SK-N-SH (cell line): ENCODE results near the gene ACKR3. TPM values are rescaled to one million over a fixed set of nuclear protein-coding genes. Genes with fewer than 3 reads are reported as not detected.

Experiments used
- CTCF ChIA-PET: fragments of 300-600, 350-600 bp; formaldehyde crosslinking; extraction: SDS; loops from one replicate; lab custom pipeline; 2021; lab: Yijun Ruan, JAX
- POLR2A ChIA-PET: fragments of 350-600 bp; sonication (Branson Sonifier 250); formaldehyde crosslinking; extraction: SDS; loops from one replicate; lab custom pipeline; 2020; ENCODE audit warnings: antibody characterized with exemption, inconsistent platforms; lab: Yijun Ruan, JAX
- DNase-seq: peaks from one replicate; pipeline ENCODE4 v3.0.0; 2012
- H2AFZ ChIP-seq: fragments of 200-600 bp; sonication (generic); 2 replicates; pipeline ENCODE4 v1.8.1; 2016; ENCODE audit warnings: antibody characterized with exemption, mild to moderate bottlenecking, low read depth
- H3F3A ChIP-seq: fragments of 200-600 bp; sonication (generic); replicated peaks from 2 replicates; pipeline ENCODE3; 2016; ENCODE audit warnings: antibody characterized with exemption, mild to moderate bottlenecking; ENCODE audit not compliant: insufficient read depth
- H3K27ac ChIP-seq, 2 experiments: fragments of 200-500 bp in 1 of 2; fragments of 200-600 bp in 1 of 2; sonication (Bioruptor generic) in 1 of 2; sonication (generic), shearing (Covaris generic) in 1 of 2; 2 replicates each; pipeline versions ENCODE4 v1.5.1 to v1.6.1; 2014 to 2016; ENCODE audit warnings: low read depth in 2 of 2, inconsistent platforms in 1 of 2, low read length in 1 of 2, mild to moderate bottlenecking in 1 of 2, mixed read lengths in 1 of 2
- H3K27me3 ChIP-seq: fragments of 200-600 bp; sonication (generic), shearing (Covaris generic); 2 replicates; pipeline ENCODE4 v1.6.1; 2016; ENCODE audit warnings: mixed run types; ENCODE audit not compliant: insufficient read depth
- H3K36me3 ChIP-seq, 2 experiments: fragments of 200-500 bp in 1 of 2; fragments of 200-600 bp in 1 of 2; sonication (Bioruptor generic) in 1 of 2; sonication (generic) in 1 of 2; replicated peaks in 1 of 2; 2 replicates each; pipeline versions ENCODE3 to v1.5.1; 2014 to 2016; ENCODE audit warnings: low read length in 1 of 2, mild to moderate bottlenecking in 1 of 2; ENCODE audit not compliant: insufficient read depth in 2 of 2, control insufficient read depth in 1 of 2
- H3K4me1 ChIP-seq, 2 experiments: fragments of 200-500 bp in 1 of 2; fragments of 200-600 bp in 1 of 2; sonication (Bioruptor generic) in 1 of 2; sonication (generic), shearing (Covaris generic) in 1 of 2; 2 replicates each; pipeline versions ENCODE4 v1.5.1 to v1.6.1; 2014 to 2016; ENCODE audit warnings: low read depth in 1 of 2, low read length in 1 of 2, mixed run types in 1 of 2; ENCODE audit not compliant: insufficient read depth in 2 of 2, control insufficient read depth in 1 of 2
- H3K4me2 ChIP-seq: fragments of 200-600 bp; sonication (generic), shearing (Covaris generic); 2 replicates; pipeline ENCODE4 v1.6.1; 2017; ENCODE audit warnings: mixed run types
- H3K4me3 ChIP-seq, 2 experiments: fragments of 200-500 bp in 1 of 2; fragments of 200-600 bp in 1 of 2; sonication (Bioruptor generic) in 1 of 2; sonication (generic), shearing (Covaris generic) in 1 of 2; 2 replicates each; pipeline versions ENCODE4 v1.5.1 to v1.8.1; 2014 to 2016; ENCODE audit warnings: low read depth in 2 of 2, inconsistent platforms in 1 of 2, low read length in 1 of 2, mild to moderate bottlenecking in 1 of 2, mixed read lengths in 1 of 2, moderate library complexity in 1 of 2
- H3K79me2 ChIP-seq: fragments of 200-600 bp; sonication (generic); 2 replicates; pipeline ENCODE4 v1.8.1; 2017; ENCODE audit warnings: mild to moderate bottlenecking; ENCODE audit not compliant: insufficient read depth
- H3K9ac ChIP-seq: fragments of 200-600 bp; sonication (generic); 2 replicates; pipeline ENCODE4 v1.6.1; 2017; ENCODE audit warnings: mixed run types
- H3K9me2 ChIP-seq: fragments of 200-600 bp; sonication (generic); 2 replicates; pipeline ENCODE4 v1.6.1; 2017; ENCODE audit warnings: mixed run types
- H3K9me3 ChIP-seq: fragments of 200-600 bp; sonication (generic); 2 replicates; pipeline ENCODE4 v1.6.1; 2017; ENCODE audit warnings: mixed run types, mild to moderate bottlenecking, moderate library complexity
- H4K20me1 ChIP-seq: fragments of 200-600 bp; sonication (generic); 2 replicates; pipeline ENCODE4 v1.6.1; 2017; ENCODE audit warnings: mild to moderate bottlenecking, mixed run types; ENCODE audit not compliant: insufficient read depth
- CHD2 ChIP-seq: fragments of 150-350 bp; IDR thresholded peaks from 2 replicates; pipeline ENCODE4 v1.6.1; 2018; ENCODE audit warnings: low read length; ENCODE audit not compliant: partially characterized antibody
- ELF1 ChIP-seq: IDR thresholded peaks from 2 replicates; pipeline ENCODE4 v1.4.0; 2012
- FOSL2 ChIP-seq: IDR thresholded peaks from 2 replicates; pipeline ENCODE4 v1.4.0; 2012; ENCODE audit warnings: low read depth, mild to moderate bottlenecking, moderate library complexity, borderline replicate concordance
- FOXJ3 ChIP-seq: sonication (generic); formaldehyde crosslinking; IDR thresholded peaks from 2 replicates; pipeline ENCODE4 v1.5.1; 2020; ENCODE audit warnings: mild to moderate bottlenecking, missing genetic modification reagents
- JUND ChIP-seq: IDR thresholded peaks from 2 replicates; pipeline ENCODE4 v1.4.0; 2012
- MEF2A ChIP-seq: IDR thresholded peaks from 2 replicates; pipeline ENCODE4 v1.4.0; 2012; ENCODE audit warnings: low read depth, borderline replicate concordance
- NFIC ChIP-seq: IDR thresholded peaks from 2 replicates; pipeline ENCODE4 v1.4.0; 2012; ENCODE audit warnings: borderline replicate concordance
- NRF1 ChIP-seq: IDR thresholded peaks from 2 replicates; pipeline ENCODE4 v1.6.1; 2012; ENCODE audit warnings: low read depth, mild to moderate bottlenecking, low read length
- POLR2AphosphoS5 ChIP-seq: IDR thresholded peaks from 2 replicates; pipeline ENCODE4 v1.6.1; 2012; ENCODE audit warnings: low read depth, low read length
- RAD21 ChIP-seq: IDR thresholded peaks from 2 replicates; pipeline ENCODE4 v1.6.1; 2012; ENCODE audit warnings: mild to moderate bottlenecking, low read length
- RCOR1 ChIP-seq: fragments of 150-350 bp; IDR thresholded peaks from 2 replicates; pipeline ENCODE4 v1.6.1; 2017; ENCODE audit warnings: antibody characterized with exemption, low read length
- SMC3 ChIP-seq: IDR thresholded peaks from 2 replicates; pipeline ENCODE4 v1.6.1; 2012; ENCODE audit warnings: low read depth, low read length, improper control_type of control experiment
- TCF12 ChIP-seq: IDR thresholded peaks from 2 replicates; pipeline ENCODE4 v1.4.0; 2012
- YY1 ChIP-seq: IDR thresholded peaks from 2 replicates; pipeline ENCODE4 v1.4.0; 2012; ENCODE audit warnings: low read depth, mild to moderate bottlenecking
- WGBS: methylation state at CpG from one replicate; pipeline ENCODE4 v1.1.6; 2017; ENCODE audit warnings: low lambda C conversion rate; 5-methylcytosine and 5-hydroxymethylcytosine counted together
- polyA plus RNA-seq, 3 experiments: library from polyadenylated mRNA; depleted of rRNA; stranded (reverse); fragments of >200 nt; gene quantifications; 2 replicates each; pipeline ENCODE4 v1.2.3, GENCODE V29; 2012
- TF ChIP-seq, protein P1 (sequence below): IDR thresholded peaks from 2 replicates; pipeline ENCODE4; 2012
- TF ChIP-seq, protein P2 (sequence below): fragments of 150-350 bp; IDR thresholded peaks from 2 replicates; pipeline ENCODE4 v1.6.1; 2016; ENCODE audit warnings: mild to moderate bottlenecking, low read depth, low read length
- TF ChIP-seq, protein P3 (sequence below): IDR thresholded peaks from 2 replicates; pipeline ENCODE4 v1.4.0; 2012; ENCODE audit warnings: low read depth, borderline replicate concordance
- TF ChIP-seq, protein P4 (sequence below): fragments of 150-350 bp; IDR thresholded peaks from 2 replicates; pipeline ENCODE4 v1.6.1; 2017; ENCODE audit warnings: antibody characterized with exemption, low read length, low read depth, borderline replicate concordance

The ACKR3 gene
- polyA plus RNA-seq, 1 of the 3 experiments (the other 2 are of a cell fraction): not detected

DNA sequence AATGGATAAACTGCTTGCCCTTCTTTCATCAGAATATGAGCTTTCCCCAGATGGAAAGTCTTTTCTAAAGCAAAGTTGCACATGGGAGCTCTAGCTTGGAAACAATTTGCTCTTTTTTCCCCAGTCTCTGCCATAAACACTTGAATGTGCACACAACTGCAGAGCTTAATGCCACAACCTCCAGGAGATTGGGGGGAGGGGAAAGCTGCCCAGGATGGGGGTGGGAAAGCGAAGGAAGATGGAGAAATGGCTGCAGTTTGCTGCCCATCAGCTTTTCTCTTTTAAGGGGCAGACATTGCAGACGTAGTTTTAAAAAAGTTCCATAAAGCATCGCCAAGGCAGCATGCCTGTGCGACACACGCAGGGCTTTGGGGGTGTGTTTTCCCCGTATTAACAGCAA lies 1.5 kb downstream of the ACKR3 start:
- POLR2A ChIA-PET: no interaction called here
- peaks cover 48% of the 10 kb centered on the region for H3K27me3 ChIP-seq
- no peaks in the 10 kb centered on the region for H3F3A ChIP-seq
- CTCF ChIA-PET: interaction anchor here (0.7 to 1.1 kb wide), 2 partner anchors 218 to 456 kb away, joined by 3 to 5 read pairs; no protein-coding TSS in a partner anchor
- H3K27ac ChIP-seq: no peak overlapping the region
- H3K9me3 ChIP-seq: no peaks in the 10 kb centered on the region
- H3K79me2 ChIP-seq: no peaks in the 10 kb centered on the region
- no peaks in the 10 kb centered on the region for H3K9me2 ChIP-seq
- H3K9ac ChIP-seq: no peak overlapping the region
- no peaks in the 10 kb centered on the region; a peak in 1 of 4 replicates for H3K4me1 ChIP-seq
- H3K36me3 ChIP-seq: no peaks in the 10 kb centered on the region
- H4K20me1 ChIP-seq: no peaks in the 10 kb centered on the region
- no peak overlapping the region for H3K4me2 ChIP-seq
- DNase-seq: no peak
- no peak overlapping the region for H3K4me3 ChIP-seq
- no peak overlapping the region for H2AFZ ChIP-seq
- TF ChIP-seq FOSL2 (no peak), RCOR1 (no peak), FOXJ3 (CRISPR knock-in tag) (no peak), MEF2A (no peak), CHD2 (no peak), POLR2AphosphoS5 (no peak), YY1 (no peak), TCF12 (no peak), NFIC (no peak), NRF1 (no peak), SMC3 (no peak), RAD21 (no peak), JUND (no peak), ELF1 (no peak)
- TF ChIP-seq, protein P1, sequence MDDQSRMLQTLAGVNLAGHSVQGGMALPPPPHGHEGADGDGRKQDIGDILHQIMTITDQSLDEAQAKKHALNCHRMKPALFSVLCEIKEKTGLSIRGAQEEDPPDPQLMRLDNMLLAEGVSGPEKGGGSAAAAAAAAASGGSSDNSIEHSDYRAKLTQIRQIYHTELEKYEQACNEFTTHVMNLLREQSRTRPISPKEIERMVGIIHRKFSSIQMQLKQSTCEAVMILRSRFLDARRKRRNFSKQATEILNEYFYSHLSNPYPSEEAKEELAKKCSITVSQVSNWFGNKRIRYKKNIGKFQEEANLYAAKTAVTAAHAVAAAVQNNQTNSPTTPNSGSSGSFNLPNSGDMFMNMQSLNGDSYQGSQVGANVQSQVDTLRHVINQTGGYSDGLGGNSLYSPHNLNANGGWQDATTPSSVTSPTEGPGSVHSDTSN: no peak
- TF ChIP-seq, protein P2, sequence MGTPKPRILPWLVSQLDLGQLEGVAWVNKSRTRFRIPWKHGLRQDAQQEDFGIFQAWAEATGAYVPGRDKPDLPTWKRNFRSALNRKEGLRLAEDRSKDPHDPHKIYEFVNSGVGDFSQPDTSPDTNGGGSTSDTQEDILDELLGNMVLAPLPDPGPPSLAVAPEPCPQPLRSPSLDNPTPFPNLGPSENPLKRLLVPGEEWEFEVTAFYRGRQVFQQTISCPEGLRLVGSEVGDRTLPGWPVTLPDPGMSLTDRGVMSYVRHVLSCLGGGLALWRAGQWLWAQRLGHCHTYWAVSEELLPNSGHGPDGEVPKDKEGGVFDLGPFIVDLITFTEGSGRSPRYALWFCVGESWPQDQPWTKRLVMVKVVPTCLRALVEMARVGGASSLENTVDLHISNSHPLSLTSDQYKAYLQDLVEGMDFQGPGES: no peak
- TF ChIP-seq, protein P3, sequence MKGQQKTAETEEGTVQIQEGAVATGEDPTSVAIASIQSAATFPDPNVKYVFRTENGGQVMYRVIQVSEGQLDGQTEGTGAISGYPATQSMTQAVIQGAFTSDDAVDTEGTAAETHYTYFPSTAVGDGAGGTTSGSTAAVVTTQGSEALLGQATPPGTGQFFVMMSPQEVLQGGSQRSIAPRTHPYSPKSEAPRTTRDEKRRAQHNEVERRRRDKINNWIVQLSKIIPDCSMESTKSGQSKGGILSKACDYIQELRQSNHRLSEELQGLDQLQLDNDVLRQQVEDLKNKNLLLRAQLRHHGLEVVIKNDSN: no peak
- TF ChIP-seq, protein P4, sequence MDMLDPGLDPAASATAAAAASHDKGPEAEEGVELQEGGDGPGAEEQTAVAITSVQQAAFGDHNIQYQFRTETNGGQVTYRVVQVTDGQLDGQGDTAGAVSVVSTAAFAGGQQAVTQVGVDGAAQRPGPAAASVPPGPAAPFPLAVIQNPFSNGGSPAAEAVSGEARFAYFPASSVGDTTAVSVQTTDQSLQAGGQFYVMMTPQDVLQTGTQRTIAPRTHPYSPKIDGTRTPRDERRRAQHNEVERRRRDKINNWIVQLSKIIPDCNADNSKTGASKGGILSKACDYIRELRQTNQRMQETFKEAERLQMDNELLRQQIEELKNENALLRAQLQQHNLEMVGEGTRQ: no peak
- 37% methylated on average over 6 of the region's 6 CpGs for WGBS
